Pulmonary artery endothelial cell (primary cell): ENCODE data around the gene CPN1. TPM values are rescaled to one million over a fixed set of nuclear protein-coding genes. Genes with fewer than 3 reads are reported as not detected.
"Not testable (repeated sequence)": the region's sequence is repeated elsewhere in the genome, so short reads cannot be mapped to it uniquely, and the experiment has no call there.

Experiments used
- DNase-seq: peaks from one replicate; pipeline ENCODE4 v3.0.0-alpha.2; 2011; ENCODE audit warnings: low read depth, low spot score
- total RNA-seq: library from RNA; depleted of rRNA; stranded (reverse); fragments of >200 nt; gene quantifications from 2 replicates; pipeline ENCODE4 v1.2.3, GENCODE V29; 2014

The CPN1 gene
- total RNA-seq = not detected in 2 replicates

DNA sequence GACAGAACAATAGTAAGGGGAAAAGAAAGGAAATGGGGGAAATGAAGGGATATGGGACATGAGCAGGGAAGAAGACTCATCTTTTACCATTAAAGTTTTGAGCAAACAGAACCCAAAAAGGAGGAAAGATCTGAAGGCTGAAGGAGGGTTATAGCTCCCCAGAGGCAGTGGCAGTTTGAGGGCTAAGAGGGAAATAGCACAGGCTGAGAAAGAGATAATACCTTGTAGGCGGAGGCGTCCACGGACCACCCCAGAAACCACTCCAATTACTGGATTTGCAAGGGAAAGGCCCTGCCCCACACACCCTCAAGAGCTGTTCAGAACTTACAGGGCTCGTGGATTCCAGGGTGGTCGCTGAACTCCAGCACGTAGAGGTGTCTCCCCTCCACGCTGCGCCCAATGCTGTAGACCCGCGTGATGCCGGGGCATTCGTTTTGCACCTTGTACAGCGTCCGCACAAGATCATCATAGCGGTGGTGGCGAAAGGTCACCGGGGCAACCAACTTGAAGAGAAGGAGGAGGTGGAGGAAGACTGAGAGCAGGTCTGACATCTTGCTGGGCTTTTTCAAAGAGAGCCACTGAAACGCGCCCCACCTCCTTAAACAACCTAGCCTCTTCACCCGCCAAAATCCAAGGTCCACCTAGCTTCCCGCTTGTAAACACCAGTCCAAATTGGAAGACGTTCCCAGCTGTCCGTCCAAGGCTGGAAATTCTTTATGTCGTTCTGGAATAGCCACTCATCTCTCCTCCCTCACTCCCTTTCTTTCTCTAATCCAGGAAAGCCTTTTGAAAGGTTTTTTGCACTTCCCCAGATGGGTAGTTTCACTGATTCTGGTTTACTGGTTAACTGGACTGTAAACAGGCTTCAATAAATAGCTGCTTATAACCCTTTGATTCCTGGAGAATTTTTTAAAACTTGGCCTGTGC, at the start of gene CPN1:
TSS of gene CPN1 (minus strand) at position 795 of the 927 bp plus-strand sequence. CDS start at position 551, 244 bp downstream.
- no peak for DNase-seq

DNA sequence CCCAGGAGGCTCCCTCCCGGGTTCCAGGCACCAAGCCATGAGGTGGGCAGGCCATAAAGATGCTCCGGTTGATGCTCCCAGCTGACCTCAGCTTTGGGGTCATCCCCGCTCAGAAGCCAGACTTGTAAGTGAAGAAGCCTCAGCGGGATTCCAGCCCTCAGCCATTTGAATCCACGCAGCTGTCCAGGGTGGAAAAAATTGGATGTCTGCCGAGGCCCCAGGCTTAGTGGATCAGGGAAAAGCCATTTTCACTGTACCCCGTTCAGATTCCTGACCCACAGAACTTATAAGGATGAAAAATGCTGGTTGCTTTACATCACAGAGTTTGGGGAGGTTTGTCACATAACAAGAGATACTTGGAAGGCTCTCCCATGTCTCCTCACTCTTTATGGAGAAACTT, 49.2 kb upstream of the CPN1 start:
- DNase-seq = no peak

DNA sequence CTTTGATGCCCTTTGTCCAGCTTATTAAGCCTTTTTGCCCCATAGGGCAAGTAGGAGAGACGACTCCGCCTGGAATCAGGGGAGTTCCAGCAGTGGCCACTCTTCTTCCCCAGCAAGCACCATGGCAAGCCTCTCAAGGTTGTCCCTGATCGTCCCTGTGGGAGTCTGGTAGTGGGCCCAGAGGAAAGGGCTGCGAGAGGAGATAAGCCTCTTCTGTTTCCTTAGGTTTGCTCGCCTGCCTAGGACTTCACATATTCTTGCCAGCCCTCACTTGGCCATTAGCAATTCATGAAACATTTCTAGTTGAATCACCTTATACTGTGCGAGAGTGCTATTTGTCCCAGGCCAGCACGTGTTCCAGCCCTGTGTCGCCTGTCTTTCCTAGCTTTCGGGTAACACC, 47.8 kb upstream of the CPN1 start:
- peak; percentile 30 for DNase-seq

DNA sequence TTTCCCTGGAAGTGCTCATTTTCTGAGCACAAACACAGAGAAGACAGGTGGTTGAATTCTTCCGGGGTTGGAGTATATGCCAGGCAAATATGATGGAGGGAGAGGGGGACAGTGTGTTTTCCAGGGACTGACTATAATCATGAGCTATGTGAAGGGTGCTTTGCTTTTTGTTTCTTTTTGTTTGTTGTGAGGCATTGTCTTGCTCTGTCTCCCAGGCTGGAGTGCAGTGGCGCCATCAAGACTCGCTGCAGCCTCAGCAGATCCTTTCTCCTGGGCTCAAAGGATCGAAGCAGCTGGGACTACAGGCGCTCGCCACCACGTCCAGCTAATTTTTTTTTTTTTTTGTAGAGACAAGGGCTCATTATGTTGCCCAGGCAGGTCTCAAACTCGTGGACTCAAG, 47.3 kb upstream of the CPN1 start:
- DNase-seq = no peak

DNA sequence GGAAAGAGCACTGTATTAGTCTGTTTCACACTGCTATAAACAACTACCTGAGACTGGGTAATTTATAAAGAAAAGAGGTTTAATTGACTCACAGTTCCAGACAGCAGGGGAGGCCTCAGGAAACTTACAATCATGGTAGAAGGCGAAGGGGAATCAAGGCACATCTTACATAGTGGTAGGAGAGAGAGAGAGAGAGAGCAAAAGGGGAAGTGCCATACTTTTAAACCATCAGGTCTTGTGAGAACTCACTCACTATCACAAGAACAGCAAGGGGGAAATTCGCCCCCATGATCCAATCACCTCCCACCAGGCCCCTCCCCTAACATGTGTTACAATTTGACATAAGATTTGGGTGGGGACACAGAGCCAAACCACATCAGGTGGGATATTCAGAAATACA, 43.7 kb upstream of the CPN1 start:
- DNase-seq = not testable (repeated sequence)

DNA sequence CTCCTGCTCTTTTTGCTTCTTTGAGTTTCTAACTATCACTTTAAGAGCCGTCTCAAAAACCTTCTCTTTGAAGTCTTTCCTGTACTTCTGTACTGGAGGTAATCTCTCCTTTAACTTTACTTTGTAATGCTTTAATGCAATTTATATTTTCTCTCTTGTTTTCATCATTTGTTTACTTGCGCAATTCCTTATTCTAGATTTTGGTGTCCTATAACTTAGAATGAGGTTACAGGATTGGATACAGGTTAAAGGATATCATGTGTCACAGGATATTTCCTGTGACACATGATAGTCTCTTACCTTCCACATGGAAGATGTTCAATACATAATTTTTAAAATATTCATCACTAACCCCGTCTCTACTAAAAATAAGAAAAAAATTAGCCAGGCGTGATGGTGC, 42.4 kb upstream of the CPN1 start:
- DNase-seq = no peak

DNA sequence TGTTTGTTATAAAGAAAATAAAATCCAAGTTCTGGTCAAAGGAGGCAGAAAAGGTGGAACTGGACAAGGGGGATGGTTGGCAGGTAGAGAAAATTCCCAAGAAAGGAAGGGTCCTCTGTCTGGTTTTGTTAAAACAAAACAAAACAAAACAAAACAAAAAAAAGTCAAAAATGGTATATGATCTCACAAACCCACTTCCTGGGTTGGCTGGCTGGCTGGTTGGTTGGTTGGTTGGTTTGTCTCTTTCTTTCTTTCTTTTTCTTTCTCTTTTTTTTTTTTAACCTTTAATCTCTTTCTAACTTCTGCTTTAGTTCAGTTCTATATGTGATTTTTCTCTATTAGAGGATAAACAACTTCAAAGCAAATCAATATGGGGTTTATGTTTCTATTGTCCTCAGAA, 41.1 kb upstream of the CPN1 start:
- no peak for DNase-seq

DNA sequence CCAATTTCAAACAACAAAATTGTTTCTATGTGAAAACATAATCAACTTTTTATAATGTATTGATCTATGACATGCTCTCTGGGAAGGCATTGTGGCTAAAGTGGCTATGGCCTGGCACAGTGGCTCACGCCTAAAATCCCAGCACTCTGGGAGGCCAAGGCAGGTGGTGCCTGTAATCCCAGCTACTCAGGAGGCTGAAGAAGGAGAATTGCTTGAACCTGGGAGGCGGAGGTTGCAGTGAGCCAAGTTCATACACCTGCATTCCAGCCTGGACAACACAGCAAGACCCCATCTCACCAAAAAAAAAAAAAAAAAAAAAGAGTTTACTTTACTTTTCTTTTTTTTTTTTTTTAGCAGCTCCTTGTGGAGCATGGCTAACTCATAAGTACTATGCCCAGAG, 38.9 kb upstream of the CPN1 start:
- DNase-seq = no peak

DNA sequence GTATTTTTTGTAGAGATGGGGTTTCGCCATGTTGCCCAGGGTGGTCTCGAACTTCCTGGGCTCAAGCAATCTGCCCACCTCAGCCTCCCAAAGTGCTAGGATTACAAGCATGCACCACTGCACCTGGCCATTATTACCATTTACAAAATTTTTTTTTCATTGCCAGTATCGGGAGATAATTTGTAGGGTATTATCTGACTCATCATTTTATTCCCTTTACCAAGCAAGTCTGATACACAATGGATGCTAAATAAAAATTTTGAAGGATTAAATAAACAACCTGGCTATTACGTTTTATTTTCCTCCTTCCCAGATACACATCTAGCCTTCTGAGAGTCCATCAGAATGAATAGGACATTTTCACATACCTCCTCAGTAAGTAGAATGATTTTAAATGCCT, 38.1 kb upstream of the CPN1 start:
- no peak for DNase-seq

DNA sequence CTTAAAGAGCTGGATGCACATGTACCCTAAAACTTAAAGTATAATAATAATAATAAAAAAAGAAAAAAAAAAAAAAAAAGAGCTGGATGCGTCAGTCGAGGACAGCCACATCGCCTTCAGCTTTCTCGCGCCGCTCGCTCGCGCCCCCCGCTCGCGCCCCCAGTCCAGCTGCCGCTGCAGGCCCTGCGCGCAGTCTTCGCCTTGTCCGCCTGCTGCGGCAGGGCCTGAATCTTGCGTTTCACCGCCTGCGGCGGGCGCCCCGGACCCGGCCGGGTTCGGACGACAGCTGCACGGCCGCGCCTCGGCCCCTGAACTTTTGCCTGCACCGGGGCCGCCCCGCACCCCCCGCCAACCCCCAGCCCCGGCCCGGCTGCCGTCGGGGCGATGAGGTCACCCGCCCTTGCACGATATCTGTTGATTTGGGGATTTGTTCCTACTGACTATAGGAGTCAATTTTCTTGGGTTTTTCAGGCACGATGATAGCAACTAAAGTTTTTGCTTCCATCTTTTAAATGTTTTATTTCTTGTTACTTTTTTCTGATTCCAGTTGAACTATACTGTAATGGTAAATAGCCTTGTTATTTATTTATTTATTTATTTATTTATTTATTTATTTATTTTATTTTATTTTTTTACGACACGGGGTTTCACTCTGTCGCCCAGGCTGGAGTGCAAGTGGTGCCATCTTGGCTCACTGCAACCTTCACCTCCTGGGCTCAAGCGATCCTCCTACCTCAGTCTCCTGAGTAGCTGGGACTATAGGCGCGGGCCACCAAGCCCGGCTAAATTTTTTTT, 33.5 kb upstream of the CPN1 start:
- no peak for DNase-seq

DNA sequence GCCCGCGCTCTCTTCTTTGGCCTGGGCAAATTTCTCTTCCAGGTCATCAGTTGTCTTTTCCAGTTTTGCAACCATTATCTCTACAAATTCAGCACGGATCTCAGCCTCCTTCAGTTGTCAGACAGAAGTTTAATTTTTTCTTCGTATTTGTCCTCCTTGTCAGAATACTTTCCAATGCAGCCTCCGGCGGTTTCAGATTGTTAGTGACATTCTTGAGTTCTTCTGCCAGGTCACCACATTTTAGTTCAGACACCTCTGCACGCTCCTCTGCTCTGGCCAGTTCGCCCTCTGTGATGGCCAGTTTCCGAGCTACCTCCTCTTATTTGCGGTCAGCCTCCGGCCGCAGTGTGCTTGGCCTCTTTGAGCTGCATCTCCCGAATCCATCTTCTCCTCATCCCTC, 32.8 kb upstream of the CPN1 start:
- DNase-seq = no peak

DNA sequence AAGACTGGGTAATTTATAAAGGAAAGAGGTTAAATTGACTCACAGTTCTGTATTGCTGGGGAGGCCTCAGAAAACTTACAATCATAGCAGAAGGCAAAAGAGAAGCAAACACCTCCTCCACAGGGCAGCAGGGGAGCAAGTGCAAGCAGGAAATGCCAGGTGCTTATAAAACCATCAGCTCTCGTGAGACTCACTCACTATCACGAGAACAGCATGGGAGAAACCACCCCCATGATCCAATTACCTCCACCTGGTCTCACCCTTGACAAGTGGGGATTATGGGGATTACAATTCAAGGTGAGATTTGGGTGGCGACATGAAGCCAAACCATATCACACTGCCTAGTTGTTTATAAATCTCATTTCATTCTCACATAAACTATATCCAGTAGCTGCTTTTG, 28.0 kb upstream of the CPN1 start:
- no peak for DNase-seq

DNA sequence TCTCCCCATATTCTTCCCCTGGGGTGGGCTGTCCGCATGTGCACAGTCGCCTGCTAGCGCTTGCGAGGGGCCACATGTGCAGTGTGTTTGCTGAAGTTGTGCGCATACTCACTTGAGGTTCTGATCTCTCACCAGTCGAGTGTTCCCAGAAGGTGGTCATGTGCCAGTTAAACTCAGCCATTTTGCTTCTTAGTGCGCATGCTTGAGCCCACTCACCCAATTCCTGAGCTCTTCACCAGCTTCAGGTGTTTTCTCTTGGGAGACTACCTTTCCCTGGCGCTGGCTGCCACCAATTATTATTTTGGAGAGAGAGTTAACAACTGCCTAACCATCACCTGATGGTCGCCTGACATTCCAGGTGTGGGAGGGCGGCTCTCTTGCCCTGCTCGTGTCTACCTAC, 25.2 kb upstream of the CPN1 start:
- no peak for DNase-seq

DNA sequence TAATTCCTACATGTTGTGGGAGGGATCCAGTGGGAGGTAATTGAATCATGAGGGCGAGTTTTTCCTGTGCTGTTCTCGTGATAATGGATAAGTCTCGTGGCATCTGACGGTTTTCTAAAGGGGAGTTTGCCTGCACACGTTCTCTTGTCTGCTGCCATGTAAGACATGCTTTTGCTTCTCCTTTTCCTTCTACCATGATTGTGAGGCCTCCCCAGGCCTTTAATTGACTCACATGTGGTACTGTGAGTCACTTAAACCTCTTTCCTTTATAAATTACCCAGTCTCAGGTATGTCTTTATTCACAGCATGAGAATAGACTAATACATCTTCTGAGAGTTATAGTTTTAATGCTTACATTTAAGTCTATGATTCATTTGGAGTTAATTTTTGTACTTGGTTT, 22.6 kb upstream of the CPN1 start:
- DNase-seq = no peak

DNA sequence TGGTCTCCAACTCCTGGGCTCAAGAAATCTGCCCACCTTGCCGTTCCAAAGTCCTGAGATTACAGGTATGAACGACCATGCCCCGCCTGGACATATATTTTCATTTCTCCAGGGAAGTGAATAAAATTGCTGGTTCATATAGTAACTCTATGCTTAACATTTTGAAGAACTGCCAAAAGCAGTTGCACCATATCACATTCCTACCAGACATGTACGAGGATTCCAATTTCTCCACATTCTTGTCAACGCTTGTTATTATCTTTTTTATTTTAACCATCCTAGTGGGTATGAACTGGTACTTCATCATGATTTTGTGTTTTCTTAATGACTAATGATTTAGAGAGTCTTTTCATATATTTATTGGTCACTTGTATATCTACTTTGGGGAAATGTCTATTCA, 21.9 kb upstream of the CPN1 start:
- DNase-seq = no peak

DNA sequence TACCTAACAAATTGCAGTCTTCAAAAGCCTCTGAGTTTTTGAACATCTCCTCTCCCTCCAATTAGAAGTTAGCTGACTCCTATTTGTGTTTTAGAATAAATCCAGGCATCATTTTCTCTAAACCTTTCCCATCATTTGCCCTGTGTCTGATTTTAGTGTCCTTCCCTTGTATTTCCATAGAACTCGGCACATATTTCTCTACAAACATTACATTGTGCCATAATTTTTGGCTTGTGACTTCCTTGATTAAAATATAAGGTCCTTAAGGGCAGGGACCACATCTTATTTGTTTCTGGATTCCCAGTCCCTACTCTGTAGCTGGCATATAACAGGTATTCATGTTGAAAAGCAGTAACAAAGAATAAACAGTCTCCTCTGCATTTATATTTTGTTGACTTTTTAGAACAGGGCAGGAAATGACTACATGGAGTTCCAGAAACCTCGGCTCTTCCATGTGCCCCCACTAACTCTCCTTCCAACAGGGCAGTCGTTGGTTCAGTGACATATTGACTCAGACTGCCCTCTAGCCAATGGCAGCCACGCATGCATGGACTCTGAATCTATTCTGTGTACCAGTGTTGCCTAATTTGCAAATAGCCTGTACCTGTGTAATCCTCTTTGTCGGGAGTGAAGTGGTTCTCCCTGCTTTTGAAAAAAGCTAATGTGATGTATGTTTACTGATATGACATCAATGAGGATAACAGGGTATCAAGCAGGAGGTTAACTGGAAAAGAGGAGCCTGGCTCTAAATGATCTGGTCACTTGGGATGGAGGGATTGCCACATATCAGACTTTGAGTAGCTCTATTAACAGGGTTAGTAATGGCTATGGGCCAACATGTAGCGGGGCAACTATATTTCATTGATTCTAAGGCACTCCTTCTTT, 19.8 kb upstream of the CPN1 start:
- DNase-seq = no peak

DNA sequence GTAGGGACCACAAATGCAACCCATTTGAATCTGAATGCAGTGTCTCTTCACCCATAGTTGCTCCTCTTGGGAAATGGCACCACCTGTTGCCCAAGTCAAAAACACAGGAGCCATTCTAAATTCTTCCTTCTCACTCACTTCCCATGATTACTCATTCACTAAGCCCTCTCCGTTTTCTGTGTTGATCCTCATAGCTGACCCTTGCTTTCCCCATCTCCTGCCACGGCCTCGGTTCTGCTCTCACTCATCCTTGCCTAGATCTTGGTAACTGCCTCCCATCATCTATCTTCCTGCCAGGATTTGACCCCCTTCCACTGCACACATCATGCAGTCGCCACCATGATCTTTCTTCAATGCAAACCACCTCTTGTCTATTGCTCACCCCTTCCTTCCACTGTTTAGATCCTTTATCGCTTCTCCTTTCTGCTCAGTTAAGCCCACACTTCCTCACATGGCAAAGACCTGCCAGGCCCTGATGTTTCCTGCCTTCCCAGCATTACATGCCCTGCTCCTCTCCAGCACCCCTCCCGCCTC, 19.0 kb upstream of the CPN1 start:
- DNase-seq = peak; percentile 27

DNA sequence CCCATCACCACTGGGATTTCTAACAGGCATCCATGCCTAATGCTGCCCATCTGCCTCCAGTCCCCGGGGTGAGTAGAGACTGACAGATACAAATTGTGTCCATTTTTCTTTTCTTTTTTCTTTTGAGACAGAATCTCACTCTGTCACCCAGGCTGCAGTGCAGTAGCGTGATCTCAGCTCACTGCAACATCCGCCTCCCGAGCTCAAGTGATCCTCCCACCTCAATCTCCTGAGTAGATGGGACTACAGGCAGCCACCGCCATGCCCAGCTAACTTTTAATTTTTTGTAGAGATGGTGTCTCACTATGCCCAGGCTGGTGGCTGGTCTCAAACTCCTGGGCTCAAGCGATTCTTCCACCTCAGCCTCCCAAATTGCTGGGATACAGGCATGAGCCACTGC, 7.6 kb upstream of the CPN1 start:
- no peak for DNase-seq

DNA sequence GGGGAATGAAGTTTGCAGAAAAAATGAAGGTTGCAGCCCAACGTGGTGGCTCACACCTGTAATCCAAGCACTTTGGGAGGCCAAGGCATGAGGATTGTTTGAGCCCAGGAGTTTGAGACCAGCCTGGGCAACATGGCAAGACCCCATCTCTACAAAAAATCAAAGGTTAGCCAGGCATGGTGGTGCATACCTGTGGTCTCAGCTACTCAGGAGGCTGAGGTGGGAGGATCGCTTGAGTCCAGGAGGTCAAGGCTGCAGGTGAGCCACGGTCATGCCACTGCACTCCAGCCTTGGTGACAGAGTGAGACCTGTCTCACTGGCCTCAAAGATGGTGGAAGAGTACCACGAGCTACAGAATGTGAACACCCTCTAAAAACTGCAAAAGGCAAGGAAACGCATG, 5.0 kb upstream of the CPN1 start:
- not testable (repeated sequence) for DNase-seq

DNA sequence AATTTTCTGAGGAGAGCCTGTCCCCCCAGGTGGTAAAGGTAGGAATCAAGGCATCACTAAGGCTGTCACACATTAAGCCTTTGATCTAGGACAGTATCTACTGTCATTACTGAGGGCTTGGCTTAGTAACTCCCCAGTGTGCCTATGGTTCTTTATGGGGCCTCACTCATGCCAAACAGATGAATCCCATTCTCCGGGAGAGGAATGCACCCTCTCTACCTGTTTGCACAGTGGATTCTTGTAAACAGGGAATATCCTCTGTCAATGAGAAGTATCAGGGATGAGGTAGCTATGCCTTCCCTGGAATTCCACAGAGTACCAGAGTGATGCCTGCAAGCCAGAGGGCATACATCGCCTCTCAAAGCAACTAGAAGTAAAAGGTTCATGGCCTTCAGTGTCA, 3.9 kb upstream of the CPN1 start:
- DNase-seq = no peak

DNA sequence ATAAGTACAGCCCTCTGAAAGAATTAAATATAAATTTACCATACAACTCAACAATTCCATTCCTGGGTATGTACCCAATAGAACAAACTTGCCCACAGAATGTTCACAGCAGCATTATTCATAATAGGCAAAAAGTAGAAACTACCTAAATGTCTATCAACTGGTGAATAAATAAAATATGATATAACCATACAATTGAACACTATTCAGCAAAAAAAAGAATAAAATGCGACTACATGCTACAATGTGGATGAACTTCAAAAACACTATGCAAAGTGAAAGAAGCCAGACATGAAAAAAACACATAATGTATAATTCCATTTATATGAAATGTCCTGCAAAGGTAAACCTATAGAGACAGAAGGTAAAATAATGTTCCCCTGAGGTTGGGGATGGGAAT, 2.0 kb upstream of the CPN1 start:
- no peak for DNase-seq
